Measurements from ENCODE around the gene CD55.
A peak's percentile ranks its signal among the peaks of the same experiment; 100 is the strongest.
"Not testable (repeated sequence)": the region's sequence is repeated elsewhere in the genome, so short reads cannot be mapped to it uniquely, and the experiment has no call there.

Gene CD55

DNA sequence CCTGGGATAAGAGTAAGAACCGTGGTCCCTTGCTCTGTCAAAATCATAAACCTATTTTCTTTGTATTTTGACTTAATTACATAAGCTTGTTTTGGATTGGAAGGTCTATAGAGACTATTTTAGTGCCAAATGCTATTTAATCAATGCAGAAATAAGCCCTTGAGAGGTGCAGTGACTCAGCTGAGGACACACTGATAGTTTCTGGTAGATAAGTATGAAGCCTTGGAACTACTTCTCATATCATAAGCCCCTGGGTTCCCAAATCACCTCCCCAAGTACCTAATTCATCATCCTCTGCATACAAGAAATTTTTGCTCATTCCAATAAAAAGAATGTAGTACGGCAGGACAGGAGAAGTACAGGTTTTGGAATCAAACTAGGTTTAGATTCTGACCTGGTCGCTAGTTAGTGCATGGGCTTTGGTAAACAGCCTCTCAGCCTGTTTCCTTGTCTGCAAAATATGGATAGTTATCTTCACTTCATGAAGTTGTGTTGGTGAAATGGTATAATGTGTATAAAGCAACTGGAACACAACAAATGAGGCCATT, 3.3 kb upstream of the CD55 start:
- H3K4me3 ChIP-seq (ENCODE audit: low read depth, low read length) = no peak overlapping the region
- TF ChIP-seq, protein P1, sequence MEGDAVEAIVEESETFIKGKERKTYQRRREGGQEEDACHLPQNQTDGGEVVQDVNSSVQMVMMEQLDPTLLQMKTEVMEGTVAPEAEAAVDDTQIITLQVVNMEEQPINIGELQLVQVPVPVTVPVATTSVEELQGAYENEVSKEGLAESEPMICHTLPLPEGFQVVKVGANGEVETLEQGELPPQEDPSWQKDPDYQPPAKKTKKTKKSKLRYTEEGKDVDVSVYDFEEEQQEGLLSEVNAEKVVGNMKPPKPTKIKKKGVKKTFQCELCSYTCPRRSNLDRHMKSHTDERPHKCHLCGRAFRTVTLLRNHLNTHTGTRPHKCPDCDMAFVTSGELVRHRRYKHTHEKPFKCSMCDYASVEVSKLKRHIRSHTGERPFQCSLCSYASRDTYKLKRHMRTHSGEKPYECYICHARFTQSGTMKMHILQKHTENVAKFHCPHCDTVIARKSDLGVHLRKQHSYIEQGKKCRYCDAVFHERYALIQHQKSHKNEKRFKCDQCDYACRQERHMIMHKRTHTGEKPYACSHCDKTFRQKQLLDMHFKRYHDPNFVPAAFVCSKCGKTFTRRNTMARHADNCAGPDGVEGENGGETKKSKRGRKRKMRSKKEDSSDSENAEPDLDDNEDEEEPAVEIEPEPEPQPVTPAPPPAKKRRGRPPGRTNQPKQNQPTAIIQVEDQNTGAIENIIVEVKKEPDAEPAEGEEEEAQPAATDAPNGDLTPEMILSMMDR (IDR thresholded peaks at IDR 0.05; ENCODE audit: insufficient read depth, low read depth, low read length, missing control alignments) = no peak

DNA sequence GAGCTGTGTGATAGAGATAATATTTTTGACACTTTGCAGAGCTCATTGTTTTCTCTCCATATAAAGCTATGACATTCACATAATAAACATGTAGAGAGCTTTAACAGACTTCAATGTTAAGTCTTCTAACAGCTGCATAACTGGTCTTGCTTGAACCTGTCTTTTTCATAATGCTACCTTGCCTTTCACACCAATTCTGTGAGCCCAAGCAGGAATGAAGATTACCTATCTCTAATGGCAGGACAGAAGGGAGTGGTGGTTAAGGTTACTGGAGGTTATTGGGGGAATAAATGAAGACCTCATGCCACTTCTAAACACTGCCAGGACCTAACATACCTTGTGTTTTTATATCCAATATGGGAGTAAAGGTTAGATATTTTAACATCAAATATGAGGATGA, 2.3 kb upstream of the CD55 start:
- no peak overlapping the region for H3K4me3 ChIP-seq (ENCODE audit: low read depth, low read length)
- DNase-seq (ENCODE audit: low read depth) = no peak
- TF ChIP-seq, protein P1 (IDR thresholded peaks at IDR 0.05; ENCODE audit: insufficient read depth, low read depth, low read length, missing control alignments) = no peak

More for the DNA sequence above, 3.3 kb upstream of the CD55 start:
- no peak for DNase-seq (ENCODE audit: low read depth)

DNA sequence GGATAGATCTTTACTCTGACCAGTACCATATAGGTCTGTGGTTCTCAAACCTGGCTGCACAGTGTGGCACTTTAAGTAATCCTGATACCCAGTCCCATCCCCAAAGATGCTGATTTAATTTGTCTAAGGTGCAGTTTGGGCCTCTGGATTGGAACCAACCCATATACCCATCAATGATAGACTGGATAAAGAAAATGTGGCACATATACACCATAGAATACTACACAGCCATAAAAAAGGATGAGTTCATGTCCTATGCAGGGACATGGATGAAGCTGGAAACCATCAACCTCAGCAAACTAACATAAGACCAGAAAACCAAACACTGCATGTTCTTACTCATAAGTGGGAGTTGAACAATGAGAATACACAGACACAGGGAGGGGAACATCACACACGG, 1.4 kb upstream of the CD55 start:
- DNase-seq (ENCODE audit: low read depth); H3K4me3 ChIP-seq (ENCODE audit: low read depth, low read length): not testable (repeated sequence)

DNA sequence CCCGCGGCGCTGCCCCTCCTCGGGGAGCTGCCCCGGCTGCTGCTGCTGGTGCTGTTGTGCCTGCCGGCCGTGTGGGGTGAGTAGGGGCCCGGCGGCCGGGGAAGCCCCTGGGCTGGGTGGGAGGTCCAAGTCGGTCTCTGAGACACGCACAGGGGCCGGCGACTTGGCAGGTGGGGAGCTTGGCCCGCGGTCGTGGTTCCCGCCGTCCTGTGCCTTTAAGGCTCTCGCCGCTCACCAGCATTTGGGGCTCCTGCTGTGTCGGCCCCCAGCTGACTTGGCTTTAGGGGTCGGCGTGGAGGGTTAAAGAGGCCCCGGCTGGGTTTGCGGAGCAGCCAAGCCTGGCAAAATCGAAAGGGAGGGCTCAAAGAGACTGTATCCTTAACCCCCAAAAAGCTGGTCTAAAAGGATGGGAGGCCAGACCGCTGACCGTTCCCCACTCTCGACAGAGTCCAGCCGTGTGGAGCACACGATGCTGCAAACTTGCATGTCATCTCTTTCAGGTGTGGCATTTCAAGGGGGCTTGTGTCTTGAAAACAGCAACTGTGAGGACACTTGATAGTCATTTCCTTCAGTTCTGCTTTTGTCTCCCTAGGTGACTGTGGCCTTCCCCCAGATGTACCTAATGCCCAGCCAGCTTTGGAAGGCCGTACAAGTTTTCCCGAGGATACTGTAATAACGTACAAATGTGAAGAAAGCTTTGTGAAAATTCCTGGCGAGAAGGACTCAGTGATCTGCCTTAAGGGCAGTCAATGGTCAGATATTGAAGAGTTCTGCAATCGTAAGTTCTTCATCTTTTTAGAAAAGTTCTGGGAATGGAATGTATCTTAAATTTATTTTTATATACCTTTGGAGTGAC, 540 bp downstream of the CD55 start:
- TF ChIP-seq, protein P1 (IDR thresholded peaks at IDR 0.05; ENCODE audit: insufficient read depth, low read depth, low read length, missing control alignments) = no peak

DNA sequence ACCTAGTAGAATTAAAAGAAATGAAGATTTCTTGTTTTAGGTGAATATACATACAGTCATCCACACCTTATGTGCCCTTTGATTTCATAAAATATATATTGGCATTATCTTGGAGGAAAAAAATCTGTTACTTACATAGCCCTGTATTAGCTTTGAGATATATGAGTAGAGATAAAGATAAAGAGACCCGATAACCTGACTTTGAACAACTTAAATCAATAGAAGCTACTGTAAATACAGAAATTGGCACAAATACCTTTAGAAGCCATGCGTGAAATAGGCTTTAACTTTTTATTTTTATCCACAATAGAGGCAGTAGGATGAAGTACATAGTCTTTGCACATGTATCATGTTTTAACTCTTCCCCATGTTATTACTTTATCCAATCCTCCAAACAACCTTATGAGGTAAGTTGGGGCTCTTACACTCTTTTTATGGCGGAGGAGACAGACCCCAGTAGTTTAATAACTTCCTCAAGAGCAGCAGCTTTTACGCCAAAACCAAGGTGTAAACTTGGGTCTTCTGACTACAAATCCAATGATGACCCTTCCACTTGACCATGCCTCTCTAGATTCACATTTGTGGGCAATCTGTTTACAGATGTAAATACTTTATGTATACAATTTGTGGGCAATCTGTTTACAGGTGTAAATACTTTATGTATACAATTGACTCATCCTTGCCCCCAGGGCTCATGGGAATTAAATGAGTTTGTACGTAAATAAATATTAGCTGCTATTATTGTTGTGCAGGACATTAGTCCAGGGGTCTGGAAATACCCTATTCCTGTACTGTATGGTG, 2.1 kb downstream of the CD55 start:
- TF ChIP-seq, protein P1 (IDR thresholded peaks at IDR 0.05; ENCODE audit: insufficient read depth, low read depth, low read length, missing control alignments) = no peak
- H3K4me3 ChIP-seq (ENCODE audit: low read depth, low read length) = peak overlapping the region; percentile 97
- no peak for DNase-seq (ENCODE audit: low read depth)

More for the DNA sequence above, 540 bp downstream of the CD55 start:
- peak overlapping the region; percentile 97 for H3K4me3 ChIP-seq (ENCODE audit: low read depth, low read length)
- peak; percentile 52 for DNase-seq (ENCODE audit: low read depth)

DNA sequence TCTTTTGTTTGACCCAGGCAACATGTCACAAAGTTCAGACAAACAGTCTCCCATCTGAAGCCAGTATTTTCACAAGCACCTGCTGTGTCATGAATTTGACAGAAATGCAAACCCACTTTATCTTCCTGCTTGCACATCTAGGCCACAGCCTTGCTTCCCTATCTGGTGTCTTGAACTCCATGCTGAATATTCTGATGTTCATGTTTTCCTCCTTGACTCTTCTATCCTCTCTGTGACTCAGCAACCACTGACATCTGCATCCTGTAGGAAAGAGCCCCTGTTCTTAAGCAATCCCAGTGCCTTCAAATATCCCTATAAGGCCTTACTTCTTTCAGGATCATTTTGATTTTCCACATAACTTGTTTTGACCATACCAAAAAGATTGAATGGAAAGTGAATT, 6.5 kb downstream of the CD55 start:
- no peak overlapping the region for H3K4me3 ChIP-seq (ENCODE audit: low read depth, low read length)
- TF ChIP-seq, protein P1 (IDR thresholded peaks at IDR 0.05; ENCODE audit: insufficient read depth, low read depth, low read length, missing control alignments) = no peak
- DNase-seq (ENCODE audit: low read depth) = no peak

DNA sequence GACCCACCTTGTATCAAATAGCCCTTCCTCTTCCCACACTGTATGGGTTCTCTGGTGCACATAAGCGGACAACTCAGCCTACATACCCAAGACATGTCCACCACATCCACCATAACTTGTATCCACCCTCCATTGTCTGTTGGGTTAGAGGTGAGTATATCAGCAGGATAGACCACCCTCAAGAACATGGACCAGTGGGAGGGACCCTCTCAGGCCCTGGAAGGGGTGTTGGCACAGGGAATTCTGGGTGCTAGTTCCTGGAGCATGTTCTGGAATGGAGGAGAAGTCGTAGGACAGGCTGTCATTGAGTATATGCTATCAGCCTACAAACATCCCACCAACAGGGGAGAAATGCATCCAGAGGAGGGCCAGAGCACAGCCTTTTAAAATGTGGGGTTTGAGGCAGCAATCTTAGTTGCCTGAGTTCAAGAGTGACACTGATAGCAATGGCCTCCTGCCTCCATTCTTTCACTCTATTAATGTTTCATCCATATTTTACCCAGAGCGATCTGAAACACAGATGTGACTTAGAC, 7.5 kb downstream of the CD55 start:
- no peak overlapping the region for H3K4me3 ChIP-seq (ENCODE audit: low read depth, low read length)
- TF ChIP-seq, protein P1 (IDR thresholded peaks at IDR 0.05; ENCODE audit: insufficient read depth, low read depth, low read length, missing control alignments) = no peak
- no peak for DNase-seq (ENCODE audit: low read depth)

All from GM12865 (cell line).